H54 (cell line): ENCODE data around the gene NKX1-1.
"Not testable (repeated sequence)": the region's sequence is repeated elsewhere in the genome, so short reads cannot be mapped to it uniquely, and the experiment has no call there.

Experiments
- DNase-seq: peaks from one replicate; pipeline ENCODE4 v3.0.0; 2011; ENCODE audit warnings: low spot score, mixed read lengths; ENCODE audit not compliant: insufficient read length
- FAIRE-seq: peaks from 3 replicates; lab custom pipeline; 2011; peaks lifted over from hg19 to GRCh38; lab: Jason Lieb, UNC
- POLR2A ChIP-seq: IDR thresholded peaks from 2 replicates; pipeline ENCODE4 v1.6.1; 2011; ENCODE audit warnings: low read depth, mild to moderate bottlenecking, low read length

The NKX1-1 gene

GRCh38 chr4:1381181-1381621 lies 25.0 kb downstream of the NKX1-1 start:
- no peak for DNase-seq
- no peak for FAIRE-seq
- TF ChIP-seq POLR2A, result no peak

- no peak for FAIRE-seq
- DNase-seq, result no peak
- no peak for TF ChIP-seq POLR2A
Observed at GRCh38 chr4:1380368-1381151, 25.7 kb downstream of the NKX1-1 start.

- DNase-seq (no peak), FAIRE-seq (no peak)
- TF ChIP-seq POLR2A, result no peak
Observed at GRCh38 chr4:1379801-1380331, 26.4 kb downstream of the NKX1-1 start.

GRCh38 chr4:1379351-1379781 lies 26.9 kb downstream of the NKX1-1 start:
- FAIRE-seq (no peak), DNase-seq (no peak)
- no peak for TF ChIP-seq POLR2A

GRCh38 chr4:1378559-1379231 lies 27.5 kb downstream of the NKX1-1 start:
- no peak for DNase-seq
- FAIRE-seq, result no peak
- no peak for TF ChIP-seq POLR2A

GRCh38 chr4:1377606-1378261 lies 28.5 kb downstream of the NKX1-1 start:
- TF ChIP-seq POLR2A, result no peak
- DNase-seq (no peak), FAIRE-seq (no peak)

GRCh38 chr4:1376841-1377605 lies 29.2 kb downstream of the NKX1-1 start:
- TF ChIP-seq POLR2A, result no peak
- no peak for FAIRE-seq
- DNase-seq, result no peak

- TF ChIP-seq POLR2A, result no peak
- DNase-seq, result no peak
- no peak for FAIRE-seq
Observed at GRCh38 chr4:1376391-1376840, 29.8 kb downstream of the NKX1-1 start.

- no peak for TF ChIP-seq POLR2A
- DNase-seq, result no peak
- FAIRE-seq, result no peak
Observed at GRCh38 chr4:1375761-1376322, 30.4 kb downstream of the NKX1-1 start.

- no peak for TF ChIP-seq POLR2A
- DNase-seq (no peak), FAIRE-seq (no peak)
Observed at GRCh38 chr4:1375051-1375721, 31.1 kb downstream of the NKX1-1 start.

GRCh38 chr4:1374706-1375045 lies 31.6 kb downstream of the NKX1-1 start:
- FAIRE-seq, result no peak
- DNase-seq, result no peak
- no peak for TF ChIP-seq POLR2A

GRCh38 chr4:1373892-1374705 lies 32.1 kb downstream of the NKX1-1 start:
- no peak for FAIRE-seq
- DNase-seq, result no peak

GRCh38 chr4:1372576-1372975 lies 33.7 kb downstream of the NKX1-1 start:
- DNase-seq, FAIRE-seq: not testable (repeated sequence)

More at GRCh38 chr4:1373892-1374705, 32.1 kb downstream of the NKX1-1 start:
- no peak for TF ChIP-seq POLR2A
